ENCODE results near the gene TPST1. TPM values are rescaled to one million over a fixed set of nuclear protein-coding genes. Genes with fewer than 3 reads are reported as not detected.
"Not testable (repeated sequence)": the region's sequence is repeated elsewhere in the genome, so short reads cannot be mapped to it uniquely, and the experiment has no call there.

The TPST1 gene
- total RNA-seq, 1 experiment from 2014 or later, result 15.0 TPM

DNA sequence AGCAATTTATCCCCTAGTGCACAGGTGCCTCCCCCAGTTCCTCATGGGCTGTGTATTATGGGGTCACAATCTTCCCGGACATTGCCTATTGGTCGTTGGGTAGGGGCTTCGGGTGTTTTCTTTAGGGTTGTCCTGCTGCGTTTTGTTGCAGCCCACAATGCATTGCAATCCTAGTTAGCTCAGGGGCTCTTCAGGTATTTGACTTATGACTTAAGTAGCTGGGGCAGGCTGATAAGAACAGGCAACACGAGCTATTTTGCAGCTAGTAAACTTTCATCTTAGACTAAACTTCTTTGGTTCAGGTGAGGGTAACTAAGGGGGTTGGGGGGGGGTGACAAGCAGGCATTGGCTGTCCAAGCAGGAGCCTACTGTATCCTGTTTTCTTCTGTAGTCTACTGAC lies 158.5 kb downstream of the TPST1 start:
- POLR2A ChIA-PET, result no interaction called here
- DNase-seq (ENCODE audit: low spot score) (no peak), ATAC-seq (no peak)
- Mint-ChIP-seq H3K4me1 (peaks cover 6% of the 10 kb centered on the region), H3K36me3 (no peaks in the 10 kb centered on the region), H3K4me3 (no peak overlapping the region), H3K27me3 (ENCODE audit: low read depth) (no peaks in the 10 kb centered on the region; the same call in 1 of the 2 replicates), H3K9me3 (peaks cover 1% of the 10 kb centered on the region), H3K27ac (no peak overlapping the region)
- CTCF ChIA-PET, result interaction anchor here (1.5 kb wide), 1 partner anchor 50 kb away, joined by 3 read pairs; no protein-coding TSS in a partner anchor
- TF ChIP-seq, protein P1, sequence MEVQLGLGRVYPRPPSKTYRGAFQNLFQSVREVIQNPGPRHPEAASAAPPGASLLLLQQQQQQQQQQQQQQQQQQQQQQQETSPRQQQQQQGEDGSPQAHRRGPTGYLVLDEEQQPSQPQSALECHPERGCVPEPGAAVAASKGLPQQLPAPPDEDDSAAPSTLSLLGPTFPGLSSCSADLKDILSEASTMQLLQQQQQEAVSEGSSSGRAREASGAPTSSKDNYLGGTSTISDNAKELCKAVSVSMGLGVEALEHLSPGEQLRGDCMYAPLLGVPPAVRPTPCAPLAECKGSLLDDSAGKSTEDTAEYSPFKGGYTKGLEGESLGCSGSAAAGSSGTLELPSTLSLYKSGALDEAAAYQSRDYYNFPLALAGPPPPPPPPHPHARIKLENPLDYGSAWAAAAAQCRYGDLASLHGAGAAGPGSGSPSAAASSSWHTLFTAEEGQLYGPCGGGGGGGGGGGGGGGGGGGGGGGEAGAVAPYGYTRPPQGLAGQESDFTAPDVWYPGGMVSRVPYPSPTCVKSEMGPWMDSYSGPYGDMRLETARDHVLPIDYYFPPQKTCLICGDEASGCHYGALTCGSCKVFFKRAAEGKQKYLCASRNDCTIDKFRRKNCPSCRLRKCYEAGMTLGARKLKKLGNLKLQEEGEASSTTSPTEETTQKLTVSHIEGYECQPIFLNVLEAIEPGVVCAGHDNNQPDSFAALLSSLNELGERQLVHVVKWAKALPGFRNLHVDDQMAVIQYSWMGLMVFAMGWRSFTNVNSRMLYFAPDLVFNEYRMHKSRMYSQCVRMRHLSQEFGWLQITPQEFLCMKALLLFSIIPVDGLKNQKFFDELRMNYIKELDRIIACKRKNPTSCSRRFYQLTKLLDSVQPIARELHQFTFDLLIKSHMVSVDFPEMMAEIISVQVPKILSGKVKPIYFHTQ (CRISPR knock-in tag; IDR thresholded peaks at IDR 0.05), result no peak
- no peak for TF ChIP-seq ZNF532 (CRISPR knock-in tag; IDR thresholded peaks at IDR 0.05; ENCODE audit: borderline replicate concordance)

DNA sequence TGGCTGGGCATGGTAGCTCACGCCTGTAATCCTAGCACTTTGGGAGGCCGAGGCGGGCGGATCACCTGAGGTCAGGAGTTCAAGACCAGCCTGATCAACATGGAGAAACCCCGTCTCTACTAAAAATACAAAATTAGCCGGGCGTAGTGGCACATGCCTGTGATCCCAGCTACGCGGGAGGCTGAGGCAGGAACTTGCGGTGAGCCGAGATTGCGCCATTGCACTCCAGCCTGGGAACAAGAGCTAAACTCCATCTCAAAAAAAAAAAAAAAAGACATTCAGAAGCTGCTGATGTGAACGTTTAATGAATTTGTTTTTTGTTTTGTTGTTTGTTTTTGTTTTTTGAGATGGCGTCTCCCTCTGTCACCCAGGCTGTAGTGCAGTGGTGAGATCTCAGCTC lies 159.9 kb downstream of the TPST1 start:
- DNase-seq (ENCODE audit: low spot score); H3K36me3 Mint-ChIP-seq; POLR2A ChIA-PET; H3K4me3 Mint-ChIP-seq; H3K27ac Mint-ChIP-seq; H3K4me1 Mint-ChIP-seq; H3K27me3 Mint-ChIP-seq (ENCODE audit: low read depth); ATAC-seq: not testable (repeated sequence)
- H3K9me3 Mint-ChIP-seq, result peaks cover 10% of the 10 kb centered on the region
- CTCF ChIA-PET, result interaction anchor here (0.6 to 1.5 kb wide), 3 partner anchors 13 to 251 kb away, joined by 3 read pairs; no protein-coding TSS in a partner anchor

DNA sequence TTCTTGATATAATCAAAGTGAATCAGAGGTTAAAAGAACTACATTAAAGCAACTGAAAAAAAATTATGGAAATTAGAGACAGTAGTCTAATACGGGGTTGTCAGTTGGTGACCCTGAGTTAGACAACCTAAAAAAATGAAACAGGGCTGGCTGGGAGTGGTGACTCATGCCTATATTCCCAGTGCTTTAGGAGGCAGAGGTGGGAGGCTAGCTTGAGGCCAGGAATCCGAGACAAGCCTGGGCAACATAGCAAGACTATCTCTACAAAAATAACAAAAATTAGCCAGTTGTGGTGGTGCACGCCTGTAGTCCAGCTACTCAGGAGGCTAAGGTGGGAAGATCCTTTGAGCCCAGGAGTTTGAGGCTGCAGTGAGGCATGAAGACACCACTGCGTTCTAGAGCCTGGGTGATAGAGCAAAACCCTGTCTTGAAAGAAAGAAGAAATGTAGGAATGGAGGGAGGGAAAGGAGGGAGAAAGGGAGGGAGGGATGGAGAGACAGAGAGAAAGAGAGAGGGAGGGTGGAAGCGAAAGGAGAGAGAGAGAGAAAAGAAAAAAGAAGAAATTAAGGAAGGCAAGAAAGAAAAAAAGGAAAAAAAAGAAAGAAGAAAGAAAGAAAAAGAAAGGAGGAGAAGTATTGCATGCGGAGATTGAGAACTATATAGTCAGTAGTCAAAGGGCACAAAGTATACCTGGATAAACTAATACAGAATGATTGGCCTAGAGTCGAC lies 166.1 kb downstream of the TPST1 start:
- Mint-ChIP-seq H3K36me3 (no peaks in the 10 kb centered on the region; the same call in 1 of the 2 replicates), H3K4me3 (no peak overlapping the region), H3K27ac (no peak overlapping the region), H3K9me3 (peaks cover 12% of the 10 kb centered on the region), H3K27me3 (ENCODE audit: low read depth) (no peaks in the 10 kb centered on the region; the same call in 1 of the 2 replicates), H3K4me1 (no peaks in the 10 kb centered on the region)
- DNase-seq (ENCODE audit: low spot score) (no peak), ATAC-seq (no peak)
- TF ChIP-seq, protein P2, sequence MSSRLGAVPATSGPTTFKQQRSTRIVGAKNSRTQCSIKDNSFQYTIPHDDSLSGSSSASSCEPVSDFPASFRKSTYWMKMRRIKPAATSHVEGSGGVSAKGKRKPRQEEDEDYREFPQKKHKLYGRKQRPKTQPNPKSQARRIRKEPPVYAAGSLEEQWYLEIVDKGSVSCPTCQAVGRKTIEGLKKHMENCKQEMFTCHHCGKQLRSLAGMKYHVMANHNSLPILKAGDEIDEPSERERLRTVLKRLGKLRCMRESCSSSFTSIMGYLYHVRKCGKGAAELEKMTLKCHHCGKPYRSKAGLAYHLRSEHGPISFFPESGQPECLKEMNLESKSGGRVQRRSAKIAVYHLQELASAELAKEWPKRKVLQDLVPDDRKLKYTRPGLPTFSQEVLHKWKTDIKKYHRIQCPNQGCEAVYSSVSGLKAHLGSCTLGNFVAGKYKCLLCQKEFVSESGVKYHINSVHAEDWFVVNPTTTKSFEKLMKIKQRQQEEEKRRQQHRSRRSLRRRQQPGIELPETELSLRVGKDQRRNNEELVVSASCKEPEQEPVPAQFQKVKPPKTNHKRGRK (CRISPR knock-in tag; IDR thresholded peaks at IDR 0.05; ENCODE audit: borderline replicate concordance), result 0 out of 2 replicates have a peak, but pooled peaks have one; percentile 22
- TF ChIP-seq, protein P3, sequence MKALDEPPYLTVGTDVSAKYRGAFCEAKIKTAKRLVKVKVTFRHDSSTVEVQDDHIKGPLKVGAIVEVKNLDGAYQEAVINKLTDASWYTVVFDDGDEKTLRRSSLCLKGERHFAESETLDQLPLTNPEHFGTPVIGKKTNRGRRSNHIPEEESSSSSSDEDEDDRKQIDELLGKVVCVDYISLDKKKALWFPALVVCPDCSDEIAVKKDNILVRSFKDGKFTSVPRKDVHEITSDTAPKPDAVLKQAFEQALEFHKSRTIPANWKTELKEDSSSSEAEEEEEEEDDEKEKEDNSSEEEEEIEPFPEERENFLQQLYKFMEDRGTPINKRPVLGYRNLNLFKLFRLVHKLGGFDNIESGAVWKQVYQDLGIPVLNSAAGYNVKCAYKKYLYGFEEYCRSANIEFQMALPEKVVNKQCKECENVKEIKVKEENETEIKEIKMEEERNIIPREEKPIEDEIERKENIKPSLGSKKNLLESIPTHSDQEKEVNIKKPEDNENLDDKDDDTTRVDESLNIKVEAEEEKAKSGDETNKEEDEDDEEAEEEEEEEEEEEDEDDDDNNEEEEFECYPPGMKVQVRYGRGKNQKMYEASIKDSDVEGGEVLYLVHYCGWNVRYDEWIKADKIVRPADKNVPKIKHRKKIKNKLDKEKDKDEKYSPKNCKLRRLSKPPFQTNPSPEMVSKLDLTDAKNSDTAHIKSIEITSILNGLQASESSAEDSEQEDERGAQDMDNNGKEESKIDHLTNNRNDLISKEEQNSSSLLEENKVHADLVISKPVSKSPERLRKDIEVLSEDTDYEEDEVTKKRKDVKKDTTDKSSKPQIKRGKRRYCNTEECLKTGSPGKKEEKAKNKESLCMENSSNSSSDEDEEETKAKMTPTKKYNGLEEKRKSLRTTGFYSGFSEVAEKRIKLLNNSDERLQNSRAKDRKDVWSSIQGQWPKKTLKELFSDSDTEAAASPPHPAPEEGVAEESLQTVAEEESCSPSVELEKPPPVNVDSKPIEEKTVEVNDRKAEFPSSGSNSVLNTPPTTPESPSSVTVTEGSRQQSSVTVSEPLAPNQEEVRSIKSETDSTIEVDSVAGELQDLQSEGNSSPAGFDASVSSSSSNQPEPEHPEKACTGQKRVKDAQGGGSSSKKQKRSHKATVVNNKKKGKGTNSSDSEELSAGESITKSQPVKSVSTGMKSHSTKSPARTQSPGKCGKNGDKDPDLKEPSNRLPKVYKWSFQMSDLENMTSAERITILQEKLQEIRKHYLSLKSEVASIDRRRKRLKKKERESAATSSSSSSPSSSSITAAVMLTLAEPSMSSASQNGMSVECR (CRISPR knock-in tag; IDR thresholded peaks at IDR 0.05; ENCODE audit: borderline replicate concordance), result no peak
- TF ChIP-seq SMAD3 (CRISPR knock-in tag; IDR thresholded peaks at IDR 0.05; ENCODE audit: borderline replicate concordance) (no peak), TEAD1 (CRISPR knock-in tag; IDR thresholded peaks at IDR 0.05) (no peak), ZMAT4 (CRISPR knock-in tag; IDR thresholded peaks at IDR 0.05) (no peak), ETV6 (CRISPR knock-in tag; IDR thresholded peaks at IDR 0.05) (no peak), ZNF317 (CRISPR knock-in tag; IDR thresholded peaks at IDR 0.05; ENCODE audit: borderline replicate concordance, low read depth) (no peak)
- TF ChIP-seq, protein P4, sequence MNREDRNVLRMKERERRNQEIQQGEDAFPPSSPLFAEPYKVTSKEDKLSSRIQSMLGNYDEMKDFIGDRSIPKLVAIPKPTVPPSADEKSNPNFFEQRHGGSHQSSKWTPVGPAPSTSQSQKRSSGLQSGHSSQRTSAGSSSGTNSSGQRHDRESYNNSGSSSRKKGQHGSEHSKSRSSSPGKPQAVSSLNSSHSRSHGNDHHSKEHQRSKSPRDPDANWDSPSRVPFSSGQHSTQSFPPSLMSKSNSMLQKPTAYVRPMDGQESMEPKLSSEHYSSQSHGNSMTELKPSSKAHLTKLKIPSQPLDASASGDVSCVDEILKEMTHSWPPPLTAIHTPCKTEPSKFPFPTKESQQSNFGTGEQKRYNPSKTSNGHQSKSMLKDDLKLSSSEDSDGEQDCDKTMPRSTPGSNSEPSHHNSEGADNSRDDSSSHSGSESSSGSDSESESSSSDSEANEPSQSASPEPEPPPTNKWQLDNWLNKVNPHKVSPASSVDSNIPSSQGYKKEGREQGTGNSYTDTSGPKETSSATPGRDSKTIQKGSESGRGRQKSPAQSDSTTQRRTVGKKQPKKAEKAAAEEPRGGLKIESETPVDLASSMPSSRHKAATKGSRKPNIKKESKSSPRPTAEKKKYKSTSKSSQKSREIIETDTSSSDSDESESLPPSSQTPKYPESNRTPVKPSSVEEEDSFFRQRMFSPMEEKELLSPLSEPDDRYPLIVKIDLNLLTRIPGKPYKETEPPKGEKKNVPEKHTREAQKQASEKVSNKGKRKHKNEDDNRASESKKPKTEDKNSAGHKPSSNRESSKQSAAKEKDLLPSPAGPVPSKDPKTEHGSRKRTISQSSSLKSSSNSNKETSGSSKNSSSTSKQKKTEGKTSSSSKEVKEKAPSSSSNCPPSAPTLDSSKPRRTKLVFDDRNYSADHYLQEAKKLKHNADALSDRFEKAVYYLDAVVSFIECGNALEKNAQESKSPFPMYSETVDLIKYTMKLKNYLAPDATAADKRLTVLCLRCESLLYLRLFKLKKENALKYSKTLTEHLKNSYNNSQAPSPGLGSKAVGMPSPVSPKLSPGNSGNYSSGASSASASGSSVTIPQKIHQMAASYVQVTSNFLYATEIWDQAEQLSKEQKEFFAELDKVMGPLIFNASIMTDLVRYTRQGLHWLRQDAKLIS (CRISPR knock-in tag; IDR thresholded peaks at IDR 0.05; ENCODE audit: borderline replicate concordance), result no peak
- ChIA-PET POLR2A (no interaction called here), CTCF (no interaction called here)
